ENCODE results near the gene HUNK. TPM values are rescaled to one million over a fixed set of nuclear protein-coding genes. Genes with fewer than 3 reads are reported as not detected.

The HUNK gene
- total and polyA plus RNA-seq, 5 donors = 0.07 to 0.82 (median 0.37) TPM

DNA sequence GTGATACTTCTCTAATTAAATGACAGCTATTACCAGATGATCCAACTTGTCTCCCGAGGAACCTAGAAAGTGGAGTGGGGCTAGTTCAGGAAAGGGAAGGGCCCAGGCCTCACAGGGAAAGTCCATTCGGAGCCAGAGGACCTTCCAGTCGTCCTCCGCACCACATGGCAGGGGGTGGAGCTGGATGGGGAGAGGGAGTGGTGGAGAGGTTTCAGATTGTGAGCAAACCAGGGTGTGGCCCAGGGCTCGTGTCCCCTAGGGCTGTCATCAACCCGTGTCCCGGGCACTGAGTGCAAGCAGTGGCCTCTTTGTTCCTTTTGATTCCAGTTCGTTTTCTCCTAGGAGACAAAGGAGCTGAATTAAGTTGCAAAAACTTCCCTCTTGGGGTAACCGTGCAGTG lies 114.9 kb downstream of the HUNK start:
- DNase-seq (peak; percentile 55 to 79 (median 64)), ATAC-seq (peak; percentile 61 to 76)
- Histone ChIP-seq H3K4me1 (ENCODE audit: control insufficient read depth, insufficient read depth, low read length) (no peaks in the 10 kb centered on the region), H3K4me3 (ENCODE audit: low read length) (no peak overlapping the region), H3K9me3 (ENCODE audit: control insufficient read depth, low read length) (no peaks in the 10 kb centered on the region), H3K27me3 (ENCODE audit: control insufficient read depth, insufficient read depth) (no peaks in the 10 kb centered on the region), H3K27ac (ENCODE audit: low read length) (no peak overlapping the region)
- 46% methylated on average over 9 of the region's 9 CpGs for WGBS
- intact Hi-C loops (cut with DNase I) = no loop called here

DNA sequence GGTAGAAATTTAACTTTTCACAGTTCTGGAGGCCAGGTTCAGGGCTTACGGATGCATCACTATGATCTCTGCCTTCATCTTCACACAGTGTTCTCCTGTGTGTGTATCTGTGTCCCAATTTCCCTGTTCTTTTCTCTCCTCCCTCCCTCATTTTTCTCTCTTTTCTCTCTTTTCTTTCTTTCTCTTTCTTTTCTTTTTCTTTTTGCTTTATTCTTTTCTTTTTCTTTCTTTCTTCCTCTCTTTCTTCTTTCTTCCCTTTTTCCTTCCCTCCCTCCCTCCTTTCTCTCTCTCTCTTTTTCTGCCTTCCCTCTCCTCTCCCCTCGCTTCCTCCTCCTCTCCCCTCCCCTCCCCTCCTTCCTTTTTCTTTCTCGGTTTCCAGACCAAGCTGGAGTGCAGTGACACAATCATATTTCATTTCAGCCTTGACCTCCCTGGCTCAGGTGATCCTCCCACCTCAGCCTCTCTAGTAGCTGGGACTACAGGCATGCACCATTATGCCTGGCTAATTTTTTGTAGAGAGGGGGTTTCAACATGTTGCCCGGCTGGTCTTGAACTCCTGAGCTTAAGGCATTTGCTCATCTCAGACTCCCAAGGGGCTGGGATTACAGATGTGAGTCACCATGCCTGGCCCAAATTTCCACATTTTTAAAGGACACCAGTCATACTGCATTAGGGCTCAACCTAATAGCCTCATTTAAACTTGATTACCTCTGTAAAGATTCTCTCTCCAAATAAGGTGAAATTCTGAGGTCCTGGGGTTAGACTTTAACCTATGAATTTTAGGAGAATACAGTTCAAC lies 115.9 kb downstream of the HUNK start:
- intact Hi-C loops (cut with DNase I) = no loop called here

DNA sequence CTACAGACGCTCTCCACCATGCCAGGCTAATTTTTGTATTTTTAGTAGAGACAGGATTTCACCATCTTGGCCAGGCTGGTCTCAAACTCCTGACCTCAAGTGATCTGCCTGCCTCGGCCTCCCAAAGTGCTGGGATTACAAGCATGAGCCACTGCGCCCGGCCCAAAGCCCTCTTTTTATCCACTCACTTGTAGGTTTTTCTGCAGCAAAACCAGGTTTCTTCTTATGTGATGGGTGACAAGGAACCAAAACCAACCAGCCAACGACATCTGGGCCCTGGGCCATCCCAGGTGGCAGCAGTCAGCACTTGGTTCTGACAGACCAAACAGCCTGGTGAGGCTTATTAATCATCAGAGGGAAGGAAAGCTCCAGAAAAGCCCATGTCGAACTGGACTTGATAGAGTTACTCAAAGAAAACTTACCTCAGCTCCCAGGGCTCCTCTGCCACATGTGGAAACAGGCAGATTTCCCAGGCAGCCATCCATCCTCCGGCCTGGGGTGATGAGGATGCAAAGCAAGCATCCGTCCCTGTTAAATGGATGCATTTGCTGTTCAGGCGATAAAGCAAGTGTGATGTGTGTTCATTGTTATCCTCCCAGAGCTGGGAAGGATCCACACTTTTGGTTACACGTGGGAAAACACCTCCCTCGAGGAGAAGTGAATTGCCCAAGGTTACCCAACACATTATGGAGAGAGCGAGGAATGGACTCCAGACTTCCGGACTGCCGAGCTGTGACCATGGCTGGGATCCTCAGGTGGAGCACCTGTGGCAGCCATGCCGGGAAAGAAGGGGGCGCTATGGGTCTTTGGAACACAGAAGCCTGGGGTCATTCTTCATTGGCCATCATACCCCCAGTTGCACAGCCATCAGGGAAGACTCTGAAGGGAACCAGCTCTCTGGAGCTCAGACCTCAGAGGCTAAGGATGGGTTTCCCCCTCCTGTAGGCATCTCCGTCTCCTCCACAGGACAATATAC lies 118.8 kb downstream of the HUNK start:
- no peak for ATAC-seq
- H3K4me3 ChIP-seq (ENCODE audit: low read length) = no peak overlapping the region
- H3K27ac ChIP-seq (ENCODE audit: low read length) = no peak overlapping the region
- no peaks in the 10 kb centered on the region for H3K4me1 ChIP-seq (ENCODE audit: control insufficient read depth, insufficient read depth, low read length)
- H3K9me3 ChIP-seq (ENCODE audit: control insufficient read depth, low read length) = no peaks in the 10 kb centered on the region
- intact Hi-C loops (cut with DNase I) = no loop called here
- H3K27me3 ChIP-seq (ENCODE audit: control insufficient read depth, insufficient read depth) = no peaks in the 10 kb centered on the region
- WGBS = 88% methylated on average over 17 of the region's 17 CpGs
- DNase-seq = no peak

More for the DNA sequence above, 115.9 kb downstream of the HUNK start:
- no peaks in the 10 kb centered on the region for H3K9me3 ChIP-seq (ENCODE audit: control insufficient read depth, low read length)
- H3K4me1 ChIP-seq (ENCODE audit: control insufficient read depth, insufficient read depth, low read length) = no peaks in the 10 kb centered on the region
- H3K4me3 ChIP-seq (ENCODE audit: low read length) = no peak overlapping the region
- H3K27ac ChIP-seq (ENCODE audit: low read length) = no peak overlapping the region
- WGBS = 74% methylated on average over 4 of the region's 4 CpGs
- no peaks in the 10 kb centered on the region for H3K27me3 ChIP-seq (ENCODE audit: control insufficient read depth, insufficient read depth)
- no peak for DNase-seq
- peak in 1 of 2 donors; percentile 41 for ATAC-seq

DNA sequence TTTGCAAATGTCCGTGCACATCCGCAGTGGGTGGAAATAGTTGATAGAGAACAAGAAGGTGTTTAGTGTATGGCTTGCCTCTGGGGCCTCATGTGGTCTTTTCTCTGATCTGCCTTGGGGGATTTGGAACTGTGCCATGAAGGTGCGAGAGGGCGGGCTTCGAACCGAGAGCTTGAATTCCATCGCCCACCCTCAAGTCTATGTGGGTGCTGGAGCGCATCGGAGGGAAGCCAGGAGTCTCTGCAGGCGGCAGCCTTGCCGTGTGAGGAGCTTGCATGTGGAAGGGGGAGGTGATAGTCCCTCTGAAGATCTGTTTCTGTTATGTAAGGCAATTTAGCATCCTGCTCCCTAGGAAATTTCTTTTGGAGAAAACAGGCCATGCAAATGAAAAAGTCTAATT lies 119.6 kb downstream of the HUNK start:
- Histone ChIP-seq H3K9me3 (ENCODE audit: control insufficient read depth, low read length) (no peaks in the 10 kb centered on the region), H3K27me3 (ENCODE audit: control insufficient read depth, insufficient read depth) (no peaks in the 10 kb centered on the region), H3K4me3 (ENCODE audit: low read length) (no peak overlapping the region), H3K27ac (ENCODE audit: low read length) (no peak overlapping the region), H3K4me1 (ENCODE audit: control insufficient read depth, insufficient read depth, low read length) (no peaks in the 10 kb centered on the region)
- 93% methylated on average over 11 of the region's 11 CpGs for WGBS
- ATAC-seq (no peak), DNase-seq (no peak)
- intact Hi-C loops (cut with DNase I) = no loop called here

DNA sequence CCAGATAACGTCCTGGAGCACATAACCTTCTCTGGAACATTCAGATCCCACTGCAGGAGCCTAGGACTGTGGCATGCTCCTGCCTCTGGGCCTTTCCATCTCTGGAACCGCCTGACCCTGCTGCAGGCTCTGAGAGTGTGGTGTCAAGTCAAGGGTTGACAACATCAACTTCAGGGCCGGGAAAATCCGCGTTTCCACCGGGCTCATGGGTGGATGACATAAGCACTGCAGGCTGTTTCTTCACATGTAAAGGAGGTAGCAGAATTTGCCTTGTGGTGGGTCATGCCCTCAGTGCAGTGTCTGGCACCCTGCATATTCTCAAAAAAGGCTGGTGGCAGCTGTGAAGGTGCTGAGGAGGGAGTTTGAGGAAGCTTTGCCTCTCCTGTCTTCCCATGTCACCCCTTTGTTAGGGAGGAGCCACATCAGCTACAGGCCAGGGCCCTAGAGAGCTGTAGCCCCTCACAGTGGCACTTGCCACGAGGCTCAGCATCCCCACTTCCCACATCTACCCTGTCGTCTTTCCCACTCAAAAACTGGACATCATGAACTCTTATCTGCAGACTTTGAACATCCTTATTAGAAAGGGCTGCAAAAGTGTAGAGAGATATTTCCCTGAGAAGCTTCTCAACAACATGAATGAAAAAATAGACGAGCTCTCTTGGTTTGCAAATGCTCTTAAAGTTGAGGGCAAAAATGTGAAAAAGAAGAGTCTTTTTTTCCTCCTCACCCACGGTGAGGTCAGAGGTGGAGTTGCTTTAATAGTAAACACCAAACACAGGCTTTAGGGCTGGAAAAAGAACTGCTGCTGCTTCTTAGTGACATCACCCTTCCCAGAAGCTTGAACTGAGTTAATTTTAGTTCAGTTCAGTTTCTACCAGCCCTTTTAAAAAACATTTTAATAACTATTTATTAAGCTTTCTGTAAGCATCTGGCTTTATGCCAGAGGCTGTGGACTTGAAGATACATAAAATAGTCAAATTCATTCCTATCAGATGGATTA lies 121.3 kb downstream of the HUNK start:
- Histone ChIP-seq H3K9me3 (ENCODE audit: control insufficient read depth, low read length) (no peaks in the 10 kb centered on the region), H3K4me1 (ENCODE audit: control insufficient read depth, insufficient read depth, low read length) (no peaks in the 10 kb centered on the region), H3K27me3 (ENCODE audit: control insufficient read depth, insufficient read depth) (no peaks in the 10 kb centered on the region), H3K27ac (ENCODE audit: low read length) (no peak overlapping the region), H3K4me3 (ENCODE audit: low read length) (no peak overlapping the region)
- 65% methylated on average over 10 of the region's 10 CpGs for WGBS
- intact Hi-C loops (cut with DNase I) = no loop called here
- ATAC-seq (no peak), DNase-seq (no peak)

DNA sequence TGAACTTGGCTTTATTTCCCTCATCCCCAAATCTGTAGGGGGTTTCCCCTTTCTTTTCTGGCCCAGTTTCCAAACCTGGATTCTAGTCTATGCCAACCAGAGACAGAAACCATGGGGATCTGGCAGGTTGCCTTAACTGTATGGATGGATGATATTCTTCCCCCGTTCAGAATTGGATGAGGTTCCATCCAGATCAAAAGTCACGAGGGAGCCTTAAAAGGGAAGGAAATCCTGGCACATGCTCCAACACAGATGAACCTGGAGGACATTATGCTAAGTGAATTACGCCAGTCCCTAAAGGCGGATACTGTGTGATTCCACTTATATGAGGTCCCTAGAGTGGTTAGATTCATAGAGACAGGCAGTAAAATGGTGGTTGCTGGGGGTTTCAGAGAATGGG lies 124.4 kb downstream of the HUNK start:
- no peak for ATAC-seq
- H3K4me3 ChIP-seq (ENCODE audit: low read length) = no peak overlapping the region
- no peaks in the 10 kb centered on the region for H3K9me3 ChIP-seq (ENCODE audit: control insufficient read depth, low read length)
- H3K27me3 ChIP-seq (ENCODE audit: control insufficient read depth, insufficient read depth) = no peaks in the 10 kb centered on the region
- no peak for DNase-seq
- no peak overlapping the region for H3K27ac ChIP-seq (ENCODE audit: low read length)
- 61% methylated on average over 4 of the region's 4 CpGs for WGBS
- no peaks in the 10 kb centered on the region for H3K4me1 ChIP-seq (ENCODE audit: control insufficient read depth, insufficient read depth, low read length)
- intact Hi-C loops (cut with DNase I) = no loop called here

DNA sequence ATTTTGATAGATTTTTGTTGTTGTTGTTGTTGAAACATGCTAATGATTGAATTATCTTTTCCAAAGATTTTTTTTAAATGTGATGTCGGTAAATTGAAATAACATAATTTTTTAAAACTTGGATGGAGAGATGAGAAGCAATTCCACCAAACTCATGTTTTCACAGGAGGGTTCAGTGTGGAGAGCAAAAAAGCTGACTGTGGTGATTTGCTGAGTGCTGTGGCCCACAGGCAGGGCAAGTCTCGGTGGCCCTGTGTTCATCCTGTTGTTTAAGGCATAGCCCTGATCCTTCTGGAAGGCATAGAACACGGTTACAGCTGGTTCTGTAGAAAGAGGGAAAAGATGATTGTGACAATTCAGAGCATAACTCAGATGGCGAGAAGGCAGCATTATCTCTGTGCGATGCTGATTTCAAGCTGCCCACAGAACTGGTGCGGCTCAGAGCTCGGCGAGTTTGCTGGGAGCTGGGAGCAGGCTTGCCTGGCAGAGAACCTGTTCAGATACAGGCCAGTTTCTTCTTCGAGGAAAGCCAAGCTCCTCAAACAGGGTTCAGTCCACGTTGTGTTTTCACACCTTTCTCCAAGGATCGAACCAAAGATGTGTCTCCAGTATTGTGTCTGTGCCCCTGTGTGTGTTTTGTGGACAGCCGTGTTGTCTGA lies 127.1 kb downstream of the HUNK start:
- Histone ChIP-seq H3K4me1 (ENCODE audit: control insufficient read depth, insufficient read depth, low read length) (no peaks in the 10 kb centered on the region), H3K27me3 (ENCODE audit: control insufficient read depth, insufficient read depth) (no peaks in the 10 kb centered on the region), H3K4me3 (ENCODE audit: low read length) (no peak overlapping the region), H3K27ac (ENCODE audit: low read length) (no peak overlapping the region), H3K9me3 (ENCODE audit: control insufficient read depth, low read length) (peaks cover 2% of the 10 kb centered on the region)
- DNase-seq (no peak), ATAC-seq (no peak)
- intact Hi-C loops (cut with DNase I) = no loop called here
- 89% methylated on average over 12 of the region's 12 CpGs for WGBS

DNA sequence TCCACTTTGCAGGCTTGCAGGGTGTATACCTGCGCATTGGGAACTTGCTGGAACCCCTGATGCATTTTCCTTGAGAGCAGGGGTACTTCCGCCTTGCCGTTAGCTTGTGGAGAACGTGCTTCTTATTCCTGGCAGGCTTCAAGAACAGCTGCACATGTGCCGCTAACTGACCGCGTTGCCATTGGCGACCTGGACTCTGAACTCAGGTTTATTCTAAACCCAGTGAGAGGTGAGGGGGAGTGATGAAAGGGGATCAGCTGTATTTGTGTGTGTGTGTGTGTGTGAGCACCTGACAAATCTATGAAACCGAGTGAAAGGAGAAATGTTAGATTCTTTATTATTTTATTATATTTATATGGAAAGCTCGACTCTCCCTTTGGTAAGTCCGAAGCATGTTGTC lies 128.6 kb downstream of the HUNK start:
- no peak overlapping the region for H3K27ac ChIP-seq (ENCODE audit: low read length)
- H3K4me1 ChIP-seq (ENCODE audit: control insufficient read depth, insufficient read depth, low read length) = no peaks in the 10 kb centered on the region
- DNase-seq = no peak
- H3K4me3 ChIP-seq (ENCODE audit: low read length) = no peak overlapping the region
- peaks cover 2% of the 10 kb centered on the region for H3K9me3 ChIP-seq (ENCODE audit: control insufficient read depth, low read length)
- intact Hi-C loops (cut with DNase I) = no loop called here
- WGBS = 87% methylated on average over 11 of the region's 11 CpGs
- H3K27me3 ChIP-seq (ENCODE audit: control insufficient read depth, insufficient read depth) = no peaks in the 10 kb centered on the region
- ATAC-seq = no peak

DNA sequence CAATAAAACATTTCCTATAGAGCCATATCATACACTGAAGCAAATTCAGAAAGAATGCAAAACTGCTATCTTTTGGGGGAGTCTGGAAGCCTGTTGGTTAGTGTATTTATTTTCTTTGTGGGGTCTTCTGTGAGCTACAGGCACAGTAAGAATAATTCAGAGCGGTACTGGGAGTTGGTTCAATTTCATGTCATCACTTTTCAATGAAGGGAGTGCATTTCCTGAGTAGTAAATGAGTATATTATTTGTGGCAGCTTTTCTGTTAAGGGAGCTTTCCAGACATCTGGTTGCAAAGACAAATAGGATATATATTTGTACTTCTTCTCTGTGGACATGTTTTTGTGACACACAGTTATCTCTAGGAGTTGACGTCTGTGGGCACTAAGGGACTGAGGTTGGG lies 130.6 kb downstream of the HUNK start:
- Histone ChIP-seq H3K4me3 (ENCODE audit: low read length) (no peak overlapping the region), H3K27ac (ENCODE audit: low read length) (no peak overlapping the region), H3K4me1 (ENCODE audit: control insufficient read depth, insufficient read depth, low read length) (no peaks in the 10 kb centered on the region), H3K27me3 (ENCODE audit: control insufficient read depth, insufficient read depth) (no peaks in the 10 kb centered on the region), H3K9me3 (ENCODE audit: control insufficient read depth, low read length) (peaks cover 2% of the 10 kb centered on the region)
- intact Hi-C loops (cut with DNase I) = no loop called here
- DNase-seq = no peak
- 29% methylated on average over 2 of the region's 2 CpGs for WGBS
- ATAC-seq = no peak

DNA sequence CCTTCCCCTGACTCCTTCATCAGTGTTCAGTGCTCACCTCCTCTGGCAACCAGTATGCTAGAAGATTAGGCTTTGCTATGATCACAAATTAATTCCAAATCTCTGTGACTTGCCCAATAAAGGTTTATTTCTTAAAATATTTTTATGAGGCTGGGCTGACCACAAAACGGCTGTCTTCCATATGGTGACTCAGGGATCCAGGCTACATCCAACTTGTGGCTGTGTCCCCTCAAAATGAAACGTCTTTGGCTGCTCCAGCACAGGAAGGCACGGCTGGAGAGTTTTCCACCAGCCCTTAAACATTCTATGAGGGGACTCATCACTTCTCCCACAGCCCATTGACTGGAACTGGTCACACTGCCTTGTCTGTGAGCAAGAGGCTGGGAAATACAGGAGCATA lies 131.5 kb downstream of the HUNK start:
- ATAC-seq (no peak), DNase-seq (no peak)
- Histone ChIP-seq H3K9me3 (ENCODE audit: control insufficient read depth, low read length) (peaks cover 2% of the 10 kb centered on the region), H3K27me3 (ENCODE audit: control insufficient read depth, insufficient read depth) (no peaks in the 10 kb centered on the region), H3K4me1 (ENCODE audit: control insufficient read depth, insufficient read depth, low read length) (no peaks in the 10 kb centered on the region), H3K4me3 (ENCODE audit: low read length) (no peak overlapping the region), H3K27ac (ENCODE audit: low read length) (no peak overlapping the region)
- intact Hi-C loops (cut with DNase I) = no loop called here
- 79% methylated on average over 3 of the region's 3 CpGs for WGBS

Data from right cardiac atrium (tissue), 5 donors.